Activated CD4-positive, alpha-beta T cell treated with anti-CD3 and anti-CD28 coated beads, Interleukin-2, amount 10 ng/mL, durations not matched to agents 7 days and 5 days (primary cell): ENCODE data around the gene BLM. TPM values are rescaled to one million over a fixed set of nuclear protein-coding genes. Genes with fewer than 3 reads are reported as not detected.

Experiments
- CTCF ChIA-PET: fragments of 350-600 bp; sonication (Branson Sonifier 250); formaldehyde crosslinking; loops from one replicate; lab custom pipeline; 2021; ENCODE audit warnings: antibody characterized with exemption; lab: Charles Lee
- POLR2A ChIA-PET: fragments of 350-600 bp; sonication (Branson Sonifier 250); formaldehyde crosslinking; loops from one replicate; lab custom pipeline; 2021; ENCODE audit warnings: antibody characterized with exemption; lab: Charles Lee
- DNase-seq: peaks from one replicate; pipeline ENCODE4 v3.0.0-alpha.2; 2020
- H3K27ac Mint-ChIP-seq: one replicate; pipeline ENCODE4 v1.8.0; 2021; ENCODE audit warnings: mild to moderate bottlenecking, moderate library complexity, mixed read lengths
- H3K27me3 Mint-ChIP-seq: one replicate; pipeline ENCODE4 v1.8.0; 2021; ENCODE audit warnings: mixed read lengths
- H3K36me3 Mint-ChIP-seq: one replicate; pipeline ENCODE4 v1.8.0; 2021; ENCODE audit warnings: low read depth, mixed read lengths
- H3K4me1 Mint-ChIP-seq: one replicate; pipeline ENCODE4 v1.8.0; 2021; ENCODE audit warnings: mixed read lengths
- H3K4me3 Mint-ChIP-seq: one replicate; pipeline ENCODE4 v1.8.0; 2021; ENCODE audit warnings: mild to moderate bottlenecking, moderate library complexity, mixed read lengths
- H3K9me3 Mint-ChIP-seq: one replicate; pipeline ENCODE4 v1.8.0; 2021; ENCODE audit warnings: mixed read lengths
- total RNA-seq, 2 experiments: library from RNA; stranded (reverse); gene quantifications; one replicate each; pipeline ENCODE4 v1.2.3, GENCODE V29; 2021

Gene BLM
- total RNA-seq, 2 experiments from 2014 or later: 50.2 to 57.7 TPM

GRCh38 chr15:90829126-90829525 is 112.0 kb downstream of the BLM start:
- H3K36me3 Mint-ChIP-seq: peaks cover 12% of the 10 kb centered on the region
- POLR2A ChIA-PET: interaction anchor here (0.9 to 1.4 kb wide), 3 partner anchors 11 to 23 kb away, joined by 3 to 6 read pairs (median 3); no protein-coding TSS in a partner anchor
- H3K27me3 Mint-ChIP-seq: no peaks in the 10 kb centered on the region
- H3K27ac Mint-ChIP-seq: peak overlapping the region; percentile 97
- CTCF ChIA-PET: interaction anchor here (1.0 to 3.8 kb wide), 9 partner anchors 10 to 286 kb away, joined by 3 to 32 read pairs (median 5); no protein-coding TSS in a partner anchor
- no peak overlapping the region for H3K4me3 Mint-ChIP-seq
- H3K9me3 Mint-ChIP-seq: peaks cover 3% of the 10 kb centered on the region
- peaks cover 62% of the 10 kb centered on the region for H3K4me1 Mint-ChIP-seq
- DNase-seq: no peak

- Mint-ChIP-seq H3K36me3 (peaks cover 12% of the 10 kb centered on the region), H3K27me3 (no peaks in the 10 kb centered on the region), H3K4me1 (peaks cover 66% of the 10 kb centered on the region), H3K27ac (peak overlapping the region; percentile 97), H3K4me3 (peak overlapping the region; percentile 68), H3K9me3 (peaks cover 3% of the 10 kb centered on the region)
- CTCF ChIA-PET: interaction anchor here (0.6 to 2.8 kb wide), 14 partner anchors 8 to 463 kb away, joined by 3 to 14 read pairs (median 4); no protein-coding TSS in a partner anchor
- DNase-seq: peak; percentile 56
- POLR2A ChIA-PET: interaction anchor here (0.6 to 2.1 kb wide), 6 partner anchors 10 to 144 kb away, joined by 3 to 11 read pairs (median 3); no protein-coding TSS in a partner anchor
Observed at GRCh38 chr15:90829942-90830440, 112.8 kb downstream of the BLM start.

GRCh38 chr15:90834626-90835025 is 117.5 kb downstream of the BLM start:
- no peak for DNase-seq
- ChIA-PET POLR2A (no interaction called here), CTCF (interaction anchor here (0.7 to 1.2 kb wide), 4 partner anchors 10 to 17 kb away, joined by 3 to 6 read pairs (median 4); no protein-coding TSS in a partner anchor)
- Mint-ChIP-seq H3K4me1 (peaks cover 81% of the 10 kb centered on the region), H3K27ac (no peak overlapping the region), H3K9me3 (no peaks in the 10 kb centered on the region), H3K27me3 (no peaks in the 10 kb centered on the region), H3K4me3 (no peak overlapping the region), H3K36me3 (peaks cover 6% of the 10 kb centered on the region)

GRCh38 chr15:90836296-90836871 is 119.2 kb downstream of the BLM start:
- peaks cover 81% of the 10 kb centered on the region for H3K4me1 Mint-ChIP-seq
- H3K4me3 Mint-ChIP-seq: no peak overlapping the region
- CTCF ChIA-PET: interaction anchor here (0.7 to 2.6 kb wide), 5 partner anchors 9 to 309 kb away, joined by 3 to 13 read pairs (median 4); no protein-coding TSS in a partner anchor
- H3K36me3 Mint-ChIP-seq: peaks cover 6% of the 10 kb centered on the region
- POLR2A ChIA-PET: no interaction called here
- DNase-seq: no peak
- H3K27ac Mint-ChIP-seq: peak overlapping the region; percentile 89
- no peaks in the 10 kb centered on the region for H3K9me3 Mint-ChIP-seq
- H3K27me3 Mint-ChIP-seq: no peaks in the 10 kb centered on the region

- Mint-ChIP-seq H3K4me1 (peaks cover 85% of the 10 kb centered on the region), H3K27ac (peak overlapping the region; percentile 89), H3K27me3 (no peaks in the 10 kb centered on the region), H3K36me3 (peaks cover 12% of the 10 kb centered on the region), H3K4me3 (peak overlapping the region; percentile 80), H3K9me3 (no peaks in the 10 kb centered on the region)
- no peak for DNase-seq
- POLR2A ChIA-PET: interaction anchor here (1.1 to 1.2 kb wide), 3 partner anchors 11 to 35 kb away, joined by 3 to 6 read pairs (median 3); no protein-coding TSS in a partner anchor
- CTCF ChIA-PET: interaction anchor here (1.6 to 4.2 kb wide), 6 partner anchors 9 to 28 kb away, joined by 4 to 30 read pairs (median 6); no protein-coding TSS in a partner anchor
Observed at GRCh38 chr15:90837094-90837493, 119.9 kb downstream of the BLM start.

- CTCF ChIA-PET: interaction anchor here (0.6 to 4.2 kb wide), 10 partner anchors 8 to 1711 kb away, joined by 3 to 30 read pairs (median 6); partner anchors contain the start of gene HDDC3
- H3K27me3 Mint-ChIP-seq: no peaks in the 10 kb centered on the region
- peaks cover 82% of the 10 kb centered on the region for H3K4me1 Mint-ChIP-seq
Observed at GRCh38 chr15:90838139-90838538, 121.0 kb downstream of the BLM start.

GRCh38 chr15:90838544-90838943 is 121.4 kb downstream of the BLM start:
- Mint-ChIP-seq H3K4me3 (peak overlapping the region; percentile 80), H3K27ac (peak overlapping the region; percentile 89), H3K27me3 (no peaks in the 10 kb centered on the region), H3K4me1 (peaks cover 82% of the 10 kb centered on the region), H3K36me3 (peaks cover 18% of the 10 kb centered on the region), H3K9me3 (no peaks in the 10 kb centered on the region)
- CTCF ChIA-PET: interaction anchor here (0.6 to 4.2 kb wide), 12 partner anchors 9 to 1711 kb away, joined by 3 to 30 read pairs (median 6); partner anchors contain the start of gene HDDC3
- no peak for DNase-seq
- POLR2A ChIA-PET: interaction anchor here (0.8 kb wide), 2 partner anchors 20 to 122 kb away, joined by 3 read pairs; partner anchors contain the start of gene BLM

More at GRCh38 chr15:90838139-90838538, 121.0 kb downstream of the BLM start:
- POLR2A ChIA-PET: interaction anchor here (0.8 to 1.2 kb wide), 5 partner anchors 12 to 121 kb away, joined by 3 to 6 read pairs (median 3); partner anchors contain the start of gene BLM
- Mint-ChIP-seq H3K4me3 (peak overlapping the region; percentile 80), H3K36me3 (peaks cover 15% of the 10 kb centered on the region), H3K27ac (peak overlapping the region; percentile 89), H3K9me3 (no peaks in the 10 kb centered on the region)
- DNase-seq: peak; percentile 88

GRCh38 chr15:90839187-90840071 is 122.3 kb downstream of the BLM start:
- Mint-ChIP-seq H3K4me3 (peak overlapping the region; percentile 80), H3K4me1 (peaks cover 80% of the 10 kb centered on the region), H3K27ac (peak overlapping the region; percentile 89), H3K36me3 (peaks cover 24% of the 10 kb centered on the region), H3K27me3 (no peaks in the 10 kb centered on the region), H3K9me3 (no peaks in the 10 kb centered on the region)
- peak; percentile 32 for DNase-seq
- POLR2A ChIA-PET: interaction anchor here (0.8 to 1.4 kb wide), 2 partner anchors 9 to 21 kb away, joined by 3 to 11 read pairs; no protein-coding TSS in a partner anchor
- CTCF ChIA-PET: interaction anchor here (0.8 to 4.2 kb wide), 10 partner anchors 10 to 32 kb away, joined by 3 to 30 read pairs (median 4); partner anchors contain the start of gene FURIN

- Mint-ChIP-seq H3K27me3 (no peaks in the 10 kb centered on the region), H3K4me3 (peak overlapping the region; percentile 80), H3K4me1 (peaks cover 77% of the 10 kb centered on the region), H3K36me3 (peaks cover 24% of the 10 kb centered on the region), H3K9me3 (no peaks in the 10 kb centered on the region), H3K27ac (peak overlapping the region; percentile 89)
- ChIA-PET CTCF (interaction anchor here (0.8 to 4.2 kb wide), 7 partner anchors 9 to 30 kb away, joined by 3 to 30 read pairs (median 4); partner anchors contain the start of gene FURIN), POLR2A (interaction anchor here (1.4 kb wide), 1 partner anchor 10 kb away, joined by 11 read pairs; no protein-coding TSS in a partner anchor)
- DNase-seq: no peak
Observed at GRCh38 chr15:90840157-90840855, 123.2 kb downstream of the BLM start.

- ChIA-PET CTCF (interaction anchor here (1.8 to 4.2 kb wide), 3 partner anchors 8 to 19 kb away, joined by 4 to 30 read pairs (median 7); no protein-coding TSS in a partner anchor), POLR2A (no interaction called here)
- Mint-ChIP-seq H3K27me3 (no peaks in the 10 kb centered on the region), H3K36me3 (peaks cover 24% of the 10 kb centered on the region), H3K9me3 (no peaks in the 10 kb centered on the region), H3K27ac (no peak overlapping the region), H3K4me1 (peaks cover 78% of the 10 kb centered on the region), H3K4me3 (peak overlapping the region; percentile 80)
- no peak for DNase-seq
Observed at GRCh38 chr15:90840954-90841353, 123.8 kb downstream of the BLM start.

GRCh38 chr15:90844696-90845095 is 127.5 kb downstream of the BLM start:
- CTCF ChIA-PET: interaction anchor here (0.7 to 2.6 kb wide), 10 partner anchors 10 to 90 kb away, joined by 3 to 11 read pairs (median 4); no protein-coding TSS in a partner anchor
- no peak overlapping the region for H3K4me3 Mint-ChIP-seq

More at GRCh38 chr15:90844696-90845095, 127.5 kb downstream of the BLM start:
- Mint-ChIP-seq H3K4me1 (peaks cover 53% of the 10 kb centered on the region), H3K27ac (no peak overlapping the region), H3K36me3 (peaks cover 28% of the 10 kb centered on the region), H3K9me3 (no peaks in the 10 kb centered on the region), H3K27me3 (no peaks in the 10 kb centered on the region)
- POLR2A ChIA-PET: interaction anchor here (0.7 kb wide), 1 partner anchor 32 kb away, joined by 7 read pairs; no protein-coding TSS in a partner anchor
- no peak for DNase-seq
